HCT116 (cell line): ENCODE results near the gene VPS35L. TPM values are rescaled to one million over a fixed set of nuclear protein-coding genes. Genes with fewer than 3 reads are reported as not detected.

Experiments
- ATAC-seq: fragments of 200-7000 bp; cut with Tn5 transposase; 2 replicates; pipeline ENCODE4 v1.9.1; 2020; ENCODE audit warnings: mild to moderate bottlenecking, moderate library complexity
- BruUV-seq: library from RNA; stranded (reverse); fragments of 400-500 nt; replicated peaks from 2 replicates; lab custom pipeline; 2021; lab: Mats Ljungman, UMichigan
- CTCF ChIA-PET: fragments of 300-600 bp; sonication (Branson Sonifier 250); formaldehyde crosslinking; loops from one replicate; lab custom pipeline; 2021; ENCODE audit warnings: antibody characterized with exemption; lab: Charles Lee
- POLR2A ChIA-PET: fragments of 300-600, 350-600 bp; sonication (Branson Sonifier 250); formaldehyde crosslinking; loops from one replicate; lab custom pipeline; 2021; ENCODE audit warnings: antibody characterized with exemption; lab: Charles Lee
- RAD21 ChIA-PET, 2 experiments: fragments of 300-600 bp; sonication (Branson Sonifier 250); formaldehyde crosslinking; loops; one replicate each; lab custom pipeline; 2023; ENCODE audit warnings: low total read pairs in 2 of 2; ENCODE audit not compliant: uncharacterized antibody in 2 of 2, unreplicated experiment in 2 of 2, low non-redundant PET in 1 of 2; lab: Charles Lee
- DNase-seq: peaks from one replicate; pipeline ENCODE4 v3.0.0-alpha.2; 2010; ENCODE audit warnings: low read depth, low spot score
- H2AFZ ChIP-seq: fragments of 200-600 bp; shearing (Covaris generic), sonication (generic); 2 replicates; pipeline ENCODE4 v1.6.1; 2017; ENCODE audit warnings: low read depth, mixed run types, mixed read lengths, antibody characterized with exemption, low read length; ENCODE audit not compliant: poor library complexity, severe bottlenecking
- H3K27ac ChIP-seq: 2 replicates; pipeline ENCODE4 v1.5.1; 2012; ENCODE audit warnings: low read depth, low read length
- H3K27me3 ChIP-seq: fragments of 200-600 bp; sonication (generic); 2 replicates; pipeline ENCODE4 v1.6.1; 2016; ENCODE audit warnings: mixed run types, low read length, mixed read lengths; ENCODE audit not compliant: insufficient read depth
- H3K36me3 ChIP-seq, 2 experiments: fragments of 200-500 bp in 1 of 2; fragments of 200-600 bp in 1 of 2; sonication (Bioruptor generic) in 1 of 2; sonication (generic) in 1 of 2; 2 replicates each; pipeline versions ENCODE4 v1.5.1 to v1.6.1; 2014 to 2016; ENCODE audit warnings: low read length in 2 of 2, inconsistent platforms in 1 of 2, mixed read lengths in 1 of 2, mixed run types in 1 of 2; ENCODE audit not compliant: insufficient read depth in 2 of 2, control insufficient read depth in 1 of 2
- H3K4me1 ChIP-seq, 2 experiments: fragments of 200-600 bp in 1 of 2; sonication (generic) in 1 of 2; 2 replicates each; pipeline versions ENCODE4 v1.5.1 to v1.6.1; 2012 to 2017; ENCODE audit warnings: low read length in 2 of 2, inconsistent platforms in 1 of 2, mild to moderate bottlenecking in 1 of 2, mixed read lengths in 1 of 2, mixed run types in 1 of 2, moderate library complexity in 1 of 2; ENCODE audit not compliant: insufficient read depth in 2 of 2, control insufficient read depth in 1 of 2
- H3K4me2 ChIP-seq: fragments of 200-600 bp; sonication (generic); 2 replicates; pipeline ENCODE4 v1.6.1; 2017; ENCODE audit warnings: mixed run types, low read length, mixed read lengths
- H3K4me3 ChIP-seq, 2 experiments: fragments of 200-600 bp in 1 of 2; sonication (generic) in 1 of 2; replicated peaks in 1 of 2; 2 replicates each; pipeline ENCODE4 v1.5.1; 2011 to 2016; ENCODE audit warnings: low read length in 2 of 2, control low read depth in 1 of 2, low read depth in 1 of 2, mild to moderate bottlenecking in 1 of 2, mixed read lengths in 1 of 2, mixed run types in 1 of 2
- H3K79me2 ChIP-seq: fragments of 200-600 bp; sonication (generic); 2 replicates; pipeline ENCODE4 v1.6.1; 2017; ENCODE audit warnings: mild to moderate bottlenecking, mixed run types, low read length, moderate library complexity, mixed read lengths; ENCODE audit not compliant: insufficient read depth
- H3K9ac ChIP-seq: fragments of 200-600 bp; sonication (generic); 2 replicates; pipeline ENCODE4 v1.6.1; 2016; ENCODE audit warnings: low read length, mixed read lengths
- H3K9me2 ChIP-seq: fragments of 200-600 bp; sonication (generic), shearing (Covaris generic); 2 replicates; pipeline ENCODE4 v1.6.1; 2017; ENCODE audit warnings: mixed run types, mild to moderate bottlenecking, moderate library complexity; ENCODE audit not compliant: insufficient read depth
- H3K9me3 ChIP-seq, 2 experiments: fragments of 200-500 bp in 1 of 2; fragments of 200-600 bp in 1 of 2; sonication (Bioruptor generic) in 1 of 2; sonication (generic) in 1 of 2; 2 replicates each; pipeline ENCODE4 v1.6.1; 2014 to 2017; ENCODE audit warnings: low read length in 2 of 2, mixed read lengths in 2 of 2, inconsistent platforms in 1 of 2, low read depth in 1 of 2, mild to moderate bottlenecking in 1 of 2, mixed run types in 1 of 2, moderate library complexity in 1 of 2; ENCODE audit not compliant: control insufficient read depth in 1 of 2, insufficient read depth in 1 of 2
- H4K20me1 ChIP-seq: fragments of 200-600 bp; sonication (generic), shearing (Covaris generic); 2 replicates; pipeline ENCODE4 v1.6.1; 2017; ENCODE audit warnings: mixed run types, mild to moderate bottlenecking, moderate library complexity; ENCODE audit not compliant: insufficient read depth
- CBX3 ChIP-seq: IDR thresholded peaks from 2 replicates; pipeline ENCODE4 v1.6.1; 2012; ENCODE audit warnings: low read depth
- CEBPB ChIP-seq: IDR thresholded peaks from 2 replicates; pipeline ENCODE4 v1.6.1; 2012; ENCODE audit warnings: low read depth
- EGR1 ChIP-seq: IDR thresholded peaks from 2 replicates; pipeline ENCODE4 v1.6.1; 2012; ENCODE audit warnings: low read depth
- EZH2 ChIP-seq: fragments of 200-600 bp; sonication (generic); IDR thresholded peaks from 2 replicates; pipeline ENCODE4 v1.6.1; 2017; ENCODE audit warnings: antibody characterized with exemption, mixed run types
- EZH2phosphoT487 ChIP-seq: fragments of 200-600 bp; IDR thresholded peaks from 2 replicates; pipeline ENCODE4 v1.6.1; 2018; ENCODE audit warnings: antibody characterized with exemption, borderline replicate concordance
- FOSL1 ChIP-seq: IDR thresholded peaks from 2 replicates; pipeline ENCODE4 v1.6.1; 2012; ENCODE audit warnings: low read depth
- POLR2A ChIP-seq: IDR thresholded peaks from 2 replicates; pipeline ENCODE4 v1.7.0; 2011; ENCODE audit warnings: borderline replicate concordance; ENCODE audit not compliant: insufficient read depth, insufficient read length; ENCODE audit errors: extremely low read depth
- POLR2AphosphoS5 ChIP-seq: IDR thresholded peaks from 2 replicates; pipeline ENCODE4 v1.6.1; 2011; ENCODE audit warnings: mild to moderate bottlenecking, low read depth, low read length, moderate library complexity
- RAD21 ChIP-seq: IDR thresholded peaks from 2 replicates; pipeline ENCODE4 v1.6.1; 2012; ENCODE audit warnings: low read depth, mild to moderate bottlenecking
- SIN3A ChIP-seq: IDR thresholded peaks from 2 replicates; pipeline ENCODE4 v1.6.1; 2012; ENCODE audit warnings: low read depth
- SP1 ChIP-seq: IDR thresholded peaks from 2 replicates; pipeline ENCODE4 v1.6.1; 2012; ENCODE audit warnings: low read depth
- TCF7L2 ChIP-seq: IDR thresholded peaks from 2 replicates; pipeline ENCODE4 v1.7.0; 2011; ENCODE audit warnings: borderline replicate concordance, inconsistent platforms; ENCODE audit not compliant: insufficient read depth, insufficient read length; ENCODE audit errors: extremely low read depth
- ZFX ChIP-seq: fragments of 450-650 bp; IDR thresholded peaks from 2 replicates; pipeline ENCODE4 v1.6.1; 2017
- ZNF274 ChIP-seq: fragments of 200-500 bp; sonication (Bioruptor generic); IDR thresholded peaks from 2 replicates; pipeline ENCODE4 v1.6.1; 2014; ENCODE audit warnings: mild to moderate bottlenecking, low read depth, low read length, inconsistent platforms
- intact Hi-C: fragments of 100-400 bp; cut with micrococcal nuclease; formaldehyde crosslinking; loops from 2 replicates; pipeline ENCODE4 v1.10.0; 2022
- total RNA-seq: library from RNA; stranded (reverse); gene quantifications from one replicate; pipeline ENCODE4 v1.2.1, GENCODE V29; 2021; ENCODE audit not compliant: unreplicated experiment
- TF ChIP-seq, protein P1 (sequence below): IDR thresholded peaks from 2 replicates; pipeline ENCODE4 v1.6.1; 2012
- TF ChIP-seq, protein P2 (sequence below), 3 experiments: fragments of 200-600 bp in 1 of 3; sonication (generic) in 1 of 3; IDR thresholded peaks in 2 of 3; conservative IDR thresholded peaks in 1 of 3; 2 replicates each; pipeline ENCODE4 v1.5.1; 2012 to 2017; ENCODE audit warnings: low read depth in 2 of 3, low read length in 2 of 3, antibody characterized with exemption in 1 of 3, borderline replicate concordance in 1 of 3, control low read depth in 1 of 3, mild to moderate bottlenecking in 1 of 3, mixed read lengths in 1 of 3, mixed run types in 1 of 3, moderate library complexity in 1 of 3; ENCODE audit not compliant: insufficient read depth in 1 of 3
- TF ChIP-seq, protein P3 (sequence below): IDR thresholded peaks from 2 replicates; pipeline ENCODE4 v1.6.1; 2012; ENCODE audit warnings: low read depth

The VPS35L gene
- total RNA-seq, 1 experiment from 2014 or later, result 21.4 TPM

DNA sequence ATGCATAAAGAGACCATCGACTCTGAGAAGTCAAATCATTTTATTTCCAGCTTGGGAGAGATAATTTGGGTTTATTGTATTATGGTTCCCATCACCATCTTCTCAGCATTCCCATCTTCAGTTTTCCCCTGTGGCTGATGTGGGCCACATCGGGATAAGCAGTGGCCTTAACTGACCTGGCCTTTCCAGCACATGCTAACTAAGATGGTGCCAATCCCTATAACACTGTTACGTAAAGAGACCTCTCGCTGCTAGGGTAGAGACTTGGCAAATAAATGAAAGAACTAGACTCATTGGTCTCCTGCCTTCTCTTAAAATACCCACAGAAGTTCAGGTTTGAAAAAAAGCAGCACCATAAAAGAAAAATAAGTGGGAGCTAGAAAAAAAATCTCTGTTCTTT, 49.4 kb downstream of the VPS35L start:
- Histone ChIP-seq H3K36me3 (no peaks in the 10 kb centered on the region), H3K9me2 (no peaks in the 10 kb centered on the region)
- RAD21 ChIA-PET, result no interaction called here
- intact Hi-C loops, result loop anchor here (5.0 to 10.0 kb wide), 3 partner anchors 60 to 777 kb away; no protein-coding TSS in a partner anchor
- TF ChIP-seq TCF7L2, result no peak
- TF ChIP-seq EZH2, result no peak
- TF ChIP-seq SP1, result no peak
- TF ChIP-seq POLR2AphosphoS5, result no peak
- TF ChIP-seq FOSL1, result no peak
- no peak for TF ChIP-seq EZH2phosphoT487
- no peak for TF ChIP-seq POLR2A
- no peak for TF ChIP-seq CEBPB
- TF ChIP-seq, protein P1, sequence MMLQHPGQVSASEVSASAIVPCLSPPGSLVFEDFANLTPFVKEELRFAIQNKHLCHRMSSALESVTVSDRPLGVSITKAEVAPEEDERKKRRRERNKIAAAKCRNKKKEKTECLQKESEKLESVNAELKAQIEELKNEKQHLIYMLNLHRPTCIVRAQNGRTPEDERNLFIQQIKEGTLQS, result no peak
- TF ChIP-seq, protein P2, sequence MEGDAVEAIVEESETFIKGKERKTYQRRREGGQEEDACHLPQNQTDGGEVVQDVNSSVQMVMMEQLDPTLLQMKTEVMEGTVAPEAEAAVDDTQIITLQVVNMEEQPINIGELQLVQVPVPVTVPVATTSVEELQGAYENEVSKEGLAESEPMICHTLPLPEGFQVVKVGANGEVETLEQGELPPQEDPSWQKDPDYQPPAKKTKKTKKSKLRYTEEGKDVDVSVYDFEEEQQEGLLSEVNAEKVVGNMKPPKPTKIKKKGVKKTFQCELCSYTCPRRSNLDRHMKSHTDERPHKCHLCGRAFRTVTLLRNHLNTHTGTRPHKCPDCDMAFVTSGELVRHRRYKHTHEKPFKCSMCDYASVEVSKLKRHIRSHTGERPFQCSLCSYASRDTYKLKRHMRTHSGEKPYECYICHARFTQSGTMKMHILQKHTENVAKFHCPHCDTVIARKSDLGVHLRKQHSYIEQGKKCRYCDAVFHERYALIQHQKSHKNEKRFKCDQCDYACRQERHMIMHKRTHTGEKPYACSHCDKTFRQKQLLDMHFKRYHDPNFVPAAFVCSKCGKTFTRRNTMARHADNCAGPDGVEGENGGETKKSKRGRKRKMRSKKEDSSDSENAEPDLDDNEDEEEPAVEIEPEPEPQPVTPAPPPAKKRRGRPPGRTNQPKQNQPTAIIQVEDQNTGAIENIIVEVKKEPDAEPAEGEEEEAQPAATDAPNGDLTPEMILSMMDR (IDR thresholded peaks at IDR 0.05 in 2 of 3, conservative IDR thresholded peaks at IDR 0.05 in 1 of 3; ENCODE audit: borderline replicate concordance in 1 of 3, insufficient read depth in 1 of 3, low read depth in 2 of 3, low read length in 2 of 3), result no peak
- no peak for TF ChIP-seq CBX3
- no peak for TF ChIP-seq ZFX
- TF ChIP-seq SIN3A, result no peak
- TF ChIP-seq, protein P3, sequence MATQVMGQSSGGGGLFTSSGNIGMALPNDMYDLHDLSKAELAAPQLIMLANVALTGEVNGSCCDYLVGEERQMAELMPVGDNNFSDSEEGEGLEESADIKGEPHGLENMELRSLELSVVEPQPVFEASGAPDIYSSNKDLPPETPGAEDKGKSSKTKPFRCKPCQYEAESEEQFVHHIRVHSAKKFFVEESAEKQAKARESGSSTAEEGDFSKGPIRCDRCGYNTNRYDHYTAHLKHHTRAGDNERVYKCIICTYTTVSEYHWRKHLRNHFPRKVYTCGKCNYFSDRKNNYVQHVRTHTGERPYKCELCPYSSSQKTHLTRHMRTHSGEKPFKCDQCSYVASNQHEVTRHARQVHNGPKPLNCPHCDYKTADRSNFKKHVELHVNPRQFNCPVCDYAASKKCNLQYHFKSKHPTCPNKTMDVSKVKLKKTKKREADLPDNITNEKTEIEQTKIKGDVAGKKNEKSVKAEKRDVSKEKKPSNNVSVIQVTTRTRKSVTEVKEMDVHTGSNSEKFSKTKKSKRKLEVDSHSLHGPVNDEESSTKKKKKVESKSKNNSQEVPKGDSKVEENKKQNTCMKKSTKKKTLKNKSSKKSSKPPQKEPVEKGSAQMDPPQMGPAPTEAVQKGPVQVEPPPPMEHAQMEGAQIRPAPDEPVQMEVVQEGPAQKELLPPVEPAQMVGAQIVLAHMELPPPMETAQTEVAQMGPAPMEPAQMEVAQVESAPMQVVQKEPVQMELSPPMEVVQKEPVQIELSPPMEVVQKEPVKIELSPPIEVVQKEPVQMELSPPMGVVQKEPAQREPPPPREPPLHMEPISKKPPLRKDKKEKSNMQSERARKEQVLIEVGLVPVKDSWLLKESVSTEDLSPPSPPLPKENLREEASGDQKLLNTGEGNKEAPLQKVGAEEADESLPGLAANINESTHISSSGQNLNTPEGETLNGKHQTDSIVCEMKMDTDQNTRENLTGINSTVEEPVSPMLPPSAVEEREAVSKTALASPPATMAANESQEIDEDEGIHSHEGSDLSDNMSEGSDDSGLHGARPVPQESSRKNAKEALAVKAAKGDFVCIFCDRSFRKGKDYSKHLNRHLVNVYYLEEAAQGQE, result no peak
- no peak for TF ChIP-seq ZNF274
- TF ChIP-seq RAD21, result no peak
- TF ChIP-seq EGR1, result no peak
- TF ChIP-seq, all 23 proteins: peak for 0
- Histone ChIP-seq H2AFZ (no peak overlapping the region), H4K20me1 (no peaks in the 10 kb centered on the region), H3K9me3 (no peaks in the 10 kb centered on the region), H3K27me3 (no peaks in the 10 kb centered on the region), H3K9ac (no peak overlapping the region), H3K4me1 (no peaks in the 10 kb centered on the region; a peak in 1 of 4 replicates), H3K27ac (no peak overlapping the region), H3K79me2 (no peaks in the 10 kb centered on the region), H3K4me3 (no peak overlapping the region), H3K4me2 (no peak overlapping the region)
- no TSS peak for BruUV-seq
- ChIA-PET POLR2A (interaction anchor here (0.7 kb wide), 1 partner anchor 11 kb away, joined by 4 read pairs; no protein-coding TSS in a partner anchor), CTCF (interaction anchor here (1.0 to 2.2 kb wide), 2 partner anchors 21 to 303 kb away, joined by 3 to 8 read pairs; no protein-coding TSS in a partner anchor)
- no peak for DNase-seq
- ATAC-seq, result no peak
